Activated T-cell treated with anti-CD3 and anti-CD28 coated beads for 1 hour (primary cell): Measurements from ENCODE around the gene CACNA1S.

Experiments used
- DNase-seq: peaks from one replicate; pipeline ENCODE4 v3.0.0-alpha.2; 2020; ENCODE audit warnings: low read depth

The CACNA1S gene

DNA sequence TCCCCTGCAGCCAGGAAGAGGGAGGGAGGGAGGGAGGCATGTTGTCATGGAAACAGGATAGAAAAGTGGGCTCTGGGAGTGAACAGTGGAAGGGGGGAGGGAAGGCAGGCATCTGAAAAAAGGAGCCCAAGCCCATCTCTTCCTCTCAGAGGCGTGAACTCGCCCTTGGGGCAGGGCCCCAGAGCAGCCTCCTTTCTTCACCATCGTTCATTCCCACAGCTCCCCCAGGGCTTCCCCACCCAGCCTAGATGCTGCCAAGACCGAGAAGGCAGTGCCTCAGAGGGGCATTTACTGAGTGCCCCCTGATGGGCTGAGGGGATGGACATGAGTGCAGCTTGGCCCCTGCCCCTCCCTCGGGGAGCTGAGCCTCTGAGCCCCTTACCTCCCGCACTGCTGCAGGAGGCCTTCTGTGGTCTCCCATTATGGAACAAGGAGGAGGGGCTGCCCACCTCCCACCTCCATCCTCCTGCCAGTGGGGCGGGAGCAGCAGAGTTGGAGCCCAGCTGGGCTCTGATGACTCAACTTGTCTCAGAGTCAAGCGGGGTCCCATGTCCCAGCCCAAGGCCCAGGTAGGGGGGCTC lies 49.6 kb downstream of the CACNA1S start:
- DNase-seq: no peak

DNA sequence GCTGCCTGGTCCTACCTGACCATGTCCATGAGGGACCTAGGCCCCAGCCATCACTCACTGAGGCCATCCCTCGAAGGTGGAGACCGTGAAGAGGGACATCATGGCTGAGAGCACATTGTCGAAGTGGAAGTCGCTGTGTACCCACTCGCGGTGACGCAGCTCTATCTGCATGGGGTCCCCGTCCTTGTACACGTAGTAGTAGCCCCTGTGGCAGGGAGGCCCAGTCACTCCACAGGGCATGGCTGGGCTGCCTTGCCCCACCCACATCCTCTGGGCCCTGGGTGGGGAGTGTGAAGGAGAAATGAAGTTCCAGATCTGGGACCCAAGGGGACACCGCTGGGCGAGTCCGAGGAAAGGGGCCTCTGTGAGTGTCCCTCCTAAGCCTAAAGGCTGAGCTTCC lies 50.3 kb downstream of the CACNA1S start:
- DNase-seq: no peak

- DNase-seq: no peak
Observed at GRCh38 chr1:201061049-201061448, 51.2 kb downstream of the CACNA1S start.

GRCh38 chr1:201060586-201060985 lies 51.6 kb downstream of the CACNA1S start:
- no peak for DNase-seq

- no peak for DNase-seq
Observed at GRCh38 chr1:201059871-201060555, 52.2 kb downstream of the CACNA1S start.

GRCh38 chr1:201059401-201059800 lies 52.8 kb downstream of the CACNA1S start:
- DNase-seq: no peak

GRCh38 chr1:201054091-201054543 lies 58.1 kb downstream of the CACNA1S start:
- no peak for DNase-seq

DNA sequence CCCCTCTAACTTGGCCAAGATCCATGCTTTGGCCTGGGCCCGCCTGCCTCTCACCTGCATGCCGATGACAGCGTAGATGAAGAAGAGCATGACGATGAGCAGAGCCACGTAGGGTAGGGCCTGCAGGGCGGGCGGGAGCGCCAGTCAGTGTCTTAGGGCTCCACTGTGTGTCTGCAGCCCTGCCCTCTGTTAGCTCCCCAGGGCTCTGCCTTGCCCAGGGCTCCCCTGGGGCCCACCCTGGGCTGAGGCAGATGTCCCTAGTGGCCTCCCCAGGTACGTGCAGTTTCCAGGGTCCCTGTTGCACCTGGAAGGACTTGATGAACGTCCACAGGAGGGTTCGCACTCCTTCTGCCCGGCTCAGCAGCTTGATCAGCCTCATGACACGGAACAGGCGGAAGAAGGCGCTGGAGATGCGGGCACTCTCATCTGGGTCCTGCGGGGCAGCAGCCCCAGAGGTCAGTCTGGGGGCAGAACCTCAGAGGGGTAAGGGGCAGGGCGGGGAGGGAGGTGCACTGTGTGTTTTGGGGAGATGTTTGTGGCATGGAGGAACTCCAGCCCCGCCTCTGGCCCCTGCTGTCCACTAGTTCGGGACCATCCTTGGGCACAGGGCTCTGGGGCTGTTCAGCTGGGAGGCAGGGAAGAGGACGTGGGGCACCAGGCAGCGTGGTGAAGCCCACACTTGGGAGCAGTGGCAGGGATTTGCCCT lies 58.9 kb downstream of the CACNA1S start:
- no peak for DNase-seq

DNA sequence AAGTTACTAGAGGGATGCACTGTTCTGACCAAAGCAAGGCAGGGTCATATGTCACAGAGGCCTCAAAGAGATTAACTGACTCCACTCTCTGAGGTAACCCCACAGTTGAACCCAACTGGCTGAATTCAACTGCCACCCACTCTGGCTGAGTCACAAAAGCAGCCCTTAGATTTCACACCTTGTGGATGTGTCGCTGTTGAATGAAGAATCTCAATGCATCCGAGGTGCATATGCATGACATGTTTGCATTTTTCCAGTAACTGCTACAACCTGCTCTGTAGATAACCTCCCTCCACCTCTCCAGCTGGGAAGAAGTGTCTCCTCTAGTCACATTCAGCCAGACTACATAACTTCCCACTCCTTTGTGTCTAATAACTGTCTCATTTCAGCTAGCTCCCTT lies 60.8 kb downstream of the CACNA1S start:
- no peak for DNase-seq

GRCh38 chr1:201050515-201051277 lies 61.5 kb downstream of the CACNA1S start:
- no peak for DNase-seq

- no peak for DNase-seq
Observed at GRCh38 chr1:201049248-201049831, 62.9 kb downstream of the CACNA1S start.

DNA sequence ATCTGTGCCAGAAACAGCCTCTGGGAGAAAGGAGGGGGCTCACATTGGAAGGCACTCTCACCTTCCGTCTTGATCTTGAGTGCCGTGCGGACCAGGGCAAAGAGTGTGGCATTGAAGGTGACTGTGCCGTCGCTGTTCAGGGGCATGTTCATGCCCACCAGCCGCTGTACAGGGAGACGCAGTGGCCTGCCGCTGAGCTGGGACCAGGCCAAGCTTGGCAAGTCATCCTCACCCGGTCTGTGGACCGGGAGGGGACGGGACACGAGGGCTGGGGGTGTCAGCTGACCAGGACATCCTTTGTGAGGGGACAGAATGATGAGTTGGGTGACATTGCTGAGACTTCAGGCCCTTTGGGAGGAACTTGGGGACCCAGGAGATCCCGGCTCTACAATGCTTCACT lies 63.7 kb downstream of the CACNA1S start:
- DNase-seq: no peak

DNA sequence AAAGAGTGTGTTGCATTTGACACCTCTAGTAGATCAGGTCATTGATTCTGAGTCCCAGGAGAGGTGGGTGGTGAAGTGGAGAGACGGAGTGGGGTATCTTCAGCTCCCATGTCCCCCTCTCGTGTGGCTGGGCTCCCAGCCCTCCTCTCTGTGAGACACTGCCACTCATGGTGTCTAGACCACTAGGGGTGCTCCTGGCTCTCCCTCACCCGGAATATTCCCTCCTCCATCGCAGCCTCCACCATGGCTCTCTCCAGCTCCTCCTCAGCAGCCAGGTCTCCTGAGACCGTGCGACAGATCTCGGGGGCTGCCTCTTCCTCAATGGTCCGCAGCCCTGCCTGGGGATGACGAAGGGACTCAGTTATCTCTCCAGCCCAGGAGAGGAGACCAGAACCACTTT lies 68.1 kb downstream of the CACNA1S start:
- no peak for DNase-seq

GRCh38 chr1:201042779-201043461 lies 69.3 kb downstream of the CACNA1S start:
- peak; percentile 59 for DNase-seq

DNA sequence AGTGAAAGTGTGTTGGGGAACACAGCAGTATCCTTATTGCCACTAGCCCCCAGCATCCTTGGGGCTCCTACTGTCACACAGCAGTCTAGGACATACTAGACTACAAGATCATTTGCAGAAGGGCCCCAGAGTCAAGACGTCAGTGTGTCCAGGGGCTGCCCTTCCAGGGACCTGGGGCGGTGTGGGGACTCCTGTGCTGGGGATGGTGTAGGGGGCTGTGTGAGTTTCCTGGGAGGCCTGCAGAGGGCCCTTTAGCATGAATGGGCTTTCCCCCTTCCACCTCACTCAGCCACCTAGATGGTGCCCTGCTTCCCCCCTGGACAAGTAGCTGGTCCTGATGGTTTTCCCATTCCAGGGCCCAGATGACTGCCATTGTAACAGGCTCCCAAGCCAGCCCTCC lies 71.2 kb downstream of the CACNA1S start:
- DNase-seq: no peak

DNA sequence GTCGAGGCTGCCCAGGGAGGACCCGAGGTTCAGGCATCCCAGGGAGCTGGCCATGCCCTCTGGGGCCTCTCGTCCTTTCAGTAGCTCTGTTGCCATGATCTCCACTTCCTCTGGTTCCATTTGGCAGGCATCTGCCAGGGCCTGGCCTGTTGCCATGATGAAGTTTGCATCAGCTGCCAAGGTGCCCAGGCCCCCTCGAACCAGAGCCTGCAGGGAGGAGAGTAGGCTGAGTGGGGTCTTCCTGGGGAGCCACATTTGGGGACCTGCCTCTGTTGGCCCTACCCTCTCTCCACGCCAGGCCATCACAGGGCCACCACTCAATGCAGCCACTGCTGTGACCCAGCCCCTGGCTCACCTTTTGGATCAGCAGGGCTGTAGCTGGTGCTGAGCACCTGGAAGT lies 72.3 kb downstream of the CACNA1S start:
- DNase-seq: no peak

GRCh38 chr1:201039418-201039817 lies 72.8 kb downstream of the CACNA1S start:
- no peak for DNase-seq

GRCh38 chr1:201038186-201038876 lies 73.9 kb downstream of the CACNA1S start:
- DNase-seq: no peak

- no peak for DNase-seq
Observed at GRCh38 chr1:201036188-201036842, 75.9 kb downstream of the CACNA1S start.

DNA sequence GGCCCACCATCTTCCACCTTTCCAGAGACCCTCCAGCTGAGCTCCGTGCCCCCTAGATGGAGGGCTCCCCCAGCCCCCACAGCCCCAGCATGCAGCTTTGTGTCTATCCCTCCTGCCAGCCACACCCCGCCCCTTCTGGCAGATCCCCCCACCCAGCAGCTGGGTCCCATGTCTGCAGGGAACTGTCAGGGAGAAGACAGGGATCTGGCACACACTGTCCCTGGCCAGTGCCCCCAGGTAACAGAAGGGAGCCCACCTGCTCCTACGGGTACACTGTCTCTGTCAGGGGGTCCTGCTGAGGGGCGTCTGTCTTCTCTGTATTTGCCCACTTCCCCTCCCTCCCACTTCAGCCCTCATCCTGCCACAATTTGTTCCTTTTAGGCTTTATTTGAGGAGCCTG lies 77.6 kb downstream of the CACNA1S start:
- no peak for DNase-seq

- no peak for DNase-seq
Observed at GRCh38 chr1:201032408-201032807, 79.8 kb downstream of the CACNA1S start.
